ENCODE measurements around the gene FBXO11. TPM values are rescaled to one million over a fixed set of nuclear protein-coding genes. Genes with fewer than 3 reads are reported as not detected.
A peak's percentile ranks its signal among the peaks of the same experiment; 100 is the strongest.
"Not testable (repeated sequence)": the region's sequence is repeated elsewhere in the genome, so short reads cannot be mapped to it uniquely, and the experiment has no call there.

FBXO11 gene
- total RNA-seq, 8 experiments from 2014 or later = 21.6 to 64.9 (median 46.6) TPM

DNA sequence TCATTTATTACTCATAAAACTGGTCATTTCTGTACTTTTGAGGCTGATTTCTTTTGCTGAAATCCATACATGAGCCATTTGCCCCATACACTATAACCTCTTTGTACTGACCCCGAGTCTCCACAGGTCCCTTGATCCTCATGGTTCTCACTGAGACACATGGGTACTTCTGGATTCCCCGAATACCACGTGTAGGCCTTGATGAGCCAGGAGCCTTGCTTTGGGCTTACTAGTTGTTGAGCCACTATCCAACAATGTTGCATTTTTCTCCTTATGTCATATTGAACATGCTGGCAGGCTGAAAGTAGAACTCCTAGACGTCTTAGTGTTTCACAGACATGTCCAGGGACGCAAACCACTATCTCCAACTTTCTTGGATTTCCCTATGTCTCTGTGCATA lies 2.4 kb upstream of the FBXO11 start:
- WGBS, 10 experiments = 88 to 100% (median 96%) methylated on average over 1 to 5 of the region's 5 CpGs; no CpG with 5 or more reads in 2 of the 10 experiments
- no peak for ATAC-seq (replicated peaks in 6 of 8)
- peaks cover 0 to 4% of the 10 kb centered on the region in 2 donors for H3K4me1 ChIP-seq (replicated peaks in 1 of 2)
- H3K4me3 ChIP-seq = no peak overlapping the region
- H3K27ac ChIP-seq = no peak overlapping the region
- in situ Hi-C loops (cut with MboI; ENCODE audit: low pct_unique_long_range_greater_than_20kb in 2 of 9, low sequenced_read_pairs in 9 of 9, unreplicated experiment in 9 of 9) = loop anchor here in 1 of 9 experiments (25.0 kb wide), 1 partner anchor 179 kb away; no protein-coding TSS in a partner anchor

DNA sequence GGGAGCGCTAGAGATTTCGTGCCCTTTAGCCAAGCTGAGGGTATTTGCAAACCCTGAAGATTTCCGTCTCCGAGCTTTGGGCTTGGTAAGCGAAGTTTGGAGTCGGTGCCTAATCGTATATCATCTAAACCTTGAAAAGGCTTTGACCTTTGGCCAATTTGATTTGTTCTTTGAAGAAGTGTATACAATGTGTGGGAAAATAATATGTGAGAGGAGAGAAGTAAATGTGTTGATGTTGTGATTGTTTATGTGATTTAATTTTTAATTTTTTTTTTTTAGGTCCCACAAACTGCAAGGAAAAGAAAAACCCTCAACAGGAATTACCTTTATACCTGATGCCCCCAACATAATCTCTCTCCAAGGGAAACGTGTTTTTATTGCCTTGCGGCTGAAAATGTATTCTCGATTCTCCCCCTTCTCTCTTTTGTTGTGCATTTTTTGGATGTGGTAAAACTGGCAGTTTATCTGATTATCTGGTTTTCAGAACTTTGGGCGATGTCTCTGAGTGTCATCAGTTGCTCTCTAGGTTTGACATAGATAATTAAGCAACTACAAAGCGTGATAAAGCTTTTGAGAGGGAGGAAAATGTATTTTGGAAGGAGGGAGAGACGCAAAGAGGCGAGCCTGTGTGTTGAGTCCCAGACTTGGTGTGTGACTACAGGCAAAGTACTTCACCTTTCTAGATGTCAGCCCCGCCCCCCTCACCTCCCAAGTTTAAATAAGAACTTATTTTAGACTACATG lies 912 bp upstream of the FBXO11 start:
- in situ Hi-C loops (cut with MboI; ENCODE audit: low pct_unique_long_range_greater_than_20kb in 2 of 9, low sequenced_read_pairs in 9 of 9, unreplicated experiment in 9 of 9) = loop anchor here in 1 of 9 experiments (25.0 kb wide), 1 partner anchor 180 kb away; no protein-coding TSS in a partner anchor
- 5 to 80% (median 16%) methylated on average over 2 to 15 of the region's 15 CpGs for WGBS, 10 experiments
- H3K4me3 ChIP-seq = peak overlapping the region; percentile 56 to 90 (median 86)
- no peak for ATAC-seq (replicated peaks in 6 of 8)
- H3K4me1 ChIP-seq (replicated peaks in 1 of 2) = peaks cover 4 to 5% of the 10 kb centered on the region in 2 donors
- peak overlapping the region; percentile 93 to 98 for H3K27ac ChIP-seq

DNA sequence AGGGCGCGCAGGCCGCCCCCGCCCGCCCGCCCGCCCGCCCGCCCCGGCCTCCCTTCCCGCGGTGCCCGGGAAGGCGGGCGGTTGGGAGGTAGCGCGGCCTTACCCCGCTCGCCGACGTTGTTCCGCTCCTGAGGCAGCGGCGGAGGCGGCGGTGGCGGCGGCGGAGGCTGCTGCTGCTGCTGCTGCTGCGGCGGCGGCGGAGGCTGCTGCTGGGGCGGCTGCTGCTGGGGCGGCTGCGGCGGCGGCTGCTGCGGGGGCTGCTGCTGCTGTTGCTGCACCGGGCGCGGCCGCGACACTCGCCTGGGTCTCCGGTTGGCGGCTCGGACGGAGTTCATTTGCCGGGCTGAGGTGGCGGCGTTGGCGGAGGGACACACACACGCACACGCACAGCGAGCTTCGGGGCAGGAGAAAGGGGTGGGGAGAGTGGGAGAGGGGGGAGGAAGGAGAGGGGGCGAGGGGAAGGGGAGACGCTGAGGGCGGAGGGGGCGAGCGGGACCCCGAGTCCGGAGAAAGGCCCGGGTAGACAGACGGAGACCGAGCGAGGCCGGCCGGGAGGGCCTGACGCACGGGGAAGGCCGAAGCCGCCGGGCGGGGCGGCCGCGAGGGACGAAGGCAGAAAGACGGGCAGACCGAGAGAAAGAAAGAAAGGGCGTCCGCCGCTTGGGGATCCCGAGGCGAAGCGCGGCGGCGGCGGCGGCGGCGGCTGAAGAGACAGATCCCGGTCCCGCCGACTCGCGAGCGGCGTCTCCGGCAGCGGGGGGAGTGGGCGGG lies 727 bp downstream of the FBXO11 start:
- Histone ChIP-seq H3K4me3 (peak overlapping the region; percentile 56 to 90 (median 86)), H3K4me1 (replicated peaks in 1 of 2) (peaks cover 4 to 5% of the 10 kb centered on the region in 2 donors), H3K27ac (peak overlapping the region; percentile 93 to 98)
- in situ Hi-C loops (cut with MboI; ENCODE audit: low pct_unique_long_range_greater_than_20kb in 2 of 9, low sequenced_read_pairs in 9 of 9, unreplicated experiment in 9 of 9) = loop anchor here in 1 of 9 experiments (25.0 kb wide), 1 partner anchor 182 kb away; no protein-coding TSS in a partner anchor
- peak; percentile 0 to 26 (median 6) for ATAC-seq (replicated peaks in 6 of 8)
- no CpG with 5 or more reads among the region's 105 CpGs for WGBS, 10 experiments

DNA sequence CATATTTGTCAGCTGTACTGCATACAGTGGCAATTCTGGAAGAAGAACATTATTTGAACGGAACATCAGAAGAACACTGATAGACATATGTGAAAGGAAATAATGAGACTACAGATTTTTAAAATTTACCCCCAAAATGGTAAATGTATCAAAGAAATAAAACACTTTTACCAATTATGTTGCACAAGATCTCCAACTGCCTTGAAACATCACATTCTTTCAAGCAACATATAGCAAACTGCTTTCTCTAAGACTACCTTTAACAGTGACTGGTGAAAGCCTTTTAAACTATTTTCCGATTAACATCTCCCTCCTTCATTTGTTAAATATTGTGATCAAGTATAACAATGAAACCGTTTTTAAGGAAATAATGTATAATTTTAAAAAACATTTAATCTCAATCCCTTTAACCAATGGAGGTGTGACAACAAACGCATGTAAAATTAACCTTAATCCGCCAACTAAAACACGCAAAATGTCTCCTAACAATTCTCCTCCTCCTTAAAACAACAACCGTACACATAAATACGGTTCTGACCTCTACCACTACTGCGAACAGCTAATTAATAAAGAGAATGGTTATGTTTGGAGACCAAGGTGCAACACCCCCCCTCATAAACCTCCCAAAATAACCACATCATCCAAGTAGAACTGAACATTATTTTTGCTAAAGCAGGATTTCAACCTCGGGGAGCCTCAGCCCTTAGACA lies 2.4 kb downstream of the FBXO11 start:
- in situ Hi-C loops (cut with MboI; ENCODE audit: low pct_unique_long_range_greater_than_20kb in 2 of 9, low sequenced_read_pairs in 9 of 9, unreplicated experiment in 9 of 9) = loop anchor here in 1 of 9 experiments (25.0 kb wide), 1 partner anchor 183 kb away; no protein-coding TSS in a partner anchor

DNA sequence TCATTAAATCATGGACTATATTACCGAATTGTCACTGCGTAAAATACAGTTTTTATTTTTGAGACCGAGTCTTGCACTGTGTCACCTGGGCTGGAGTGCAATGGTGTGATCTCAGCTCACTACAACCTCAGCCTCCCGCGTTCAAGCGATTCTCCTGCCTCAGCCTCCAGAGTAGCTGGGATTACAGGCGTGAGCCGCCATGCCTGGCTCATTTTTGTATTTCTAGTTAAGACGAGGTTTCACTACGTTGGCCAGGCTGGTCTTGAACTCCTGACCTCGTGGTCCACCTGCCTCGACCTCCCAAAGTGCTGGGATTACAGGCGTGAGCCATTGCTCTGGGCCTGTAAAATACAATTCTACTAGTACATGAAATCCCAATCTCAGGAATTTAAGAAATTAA lies 4.4 kb downstream of the FBXO11 start:
- ATAC-seq (replicated peaks in 6 of 8); H3K27ac ChIP-seq; H3K4me1 ChIP-seq (replicated peaks in 1 of 2): not testable (repeated sequence)
- 71 to 100% (median 90%) methylated on average over 1 to 10 of the region's 13 CpGs; no CpG with 5 or more reads in 2 of the 10 experiments for WGBS, 10 experiments
- peak overlapping the region in 2 of 5 donors; percentile 2 to 86 for H3K4me3 ChIP-seq
- in situ Hi-C loops (cut with MboI; ENCODE audit: low pct_unique_long_range_greater_than_20kb in 2 of 9, low sequenced_read_pairs in 9 of 9, unreplicated experiment in 9 of 9) = loop anchor here in 1 of 9 experiments (25.0 kb wide), 1 partner anchor 185 kb away; no protein-coding TSS in a partner anchor

More for the DNA sequence above, 2.4 kb downstream of the FBXO11 start:
- Histone ChIP-seq H3K4me1 (replicated peaks in 1 of 2) (peaks cover 4 to 5% of the 10 kb centered on the region in 2 donors), H3K4me3 (peak overlapping the region; percentile 56 to 90 (median 86)), H3K27ac (peak overlapping the region; percentile 93 to 98)
- 0 to 20% (median 2%) methylated on average over 1 to 10 of the region's 10 CpGs for WGBS, 10 experiments
- no peak for ATAC-seq (replicated peaks in 6 of 8)

DNA sequence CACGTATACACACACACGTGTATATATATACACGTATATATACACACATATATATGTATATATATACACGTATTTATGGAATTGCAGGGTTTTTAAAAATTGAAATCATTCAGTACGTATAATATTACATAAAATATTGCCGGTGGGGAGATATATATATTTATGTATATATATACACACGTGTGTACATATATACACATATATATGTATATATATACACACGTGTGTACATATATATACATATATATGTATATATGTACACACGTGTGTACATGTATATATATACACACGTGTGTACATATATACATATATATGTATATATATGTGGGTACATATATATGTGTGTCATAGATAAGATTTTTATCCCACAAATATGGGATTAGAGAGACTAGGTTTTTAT lies 5.4 kb downstream of the FBXO11 start:
- Histone ChIP-seq H3K27ac (no peak overlapping the region), H3K4me1 (replicated peaks in 1 of 2) (peaks cover 0 to 10% of the 10 kb centered on the region in 2 donors), H3K4me3 (no peak overlapping the region)
- in situ Hi-C loops (cut with MboI; ENCODE audit: low pct_unique_long_range_greater_than_20kb in 2 of 9, low sequenced_read_pairs in 9 of 9, unreplicated experiment in 9 of 9) = loop anchor here in 1 of 9 experiments (25.0 kb wide), 1 partner anchor 186 kb away; no protein-coding TSS in a partner anchor
- no peak for ATAC-seq (replicated peaks in 6 of 8)
- WGBS, 10 experiments = 20 to 100% (median 75%) methylated on average over 1 to 8 of the region's 10 CpGs; no CpG with 5 or more reads in 5 of the 10 experiments

DNA sequence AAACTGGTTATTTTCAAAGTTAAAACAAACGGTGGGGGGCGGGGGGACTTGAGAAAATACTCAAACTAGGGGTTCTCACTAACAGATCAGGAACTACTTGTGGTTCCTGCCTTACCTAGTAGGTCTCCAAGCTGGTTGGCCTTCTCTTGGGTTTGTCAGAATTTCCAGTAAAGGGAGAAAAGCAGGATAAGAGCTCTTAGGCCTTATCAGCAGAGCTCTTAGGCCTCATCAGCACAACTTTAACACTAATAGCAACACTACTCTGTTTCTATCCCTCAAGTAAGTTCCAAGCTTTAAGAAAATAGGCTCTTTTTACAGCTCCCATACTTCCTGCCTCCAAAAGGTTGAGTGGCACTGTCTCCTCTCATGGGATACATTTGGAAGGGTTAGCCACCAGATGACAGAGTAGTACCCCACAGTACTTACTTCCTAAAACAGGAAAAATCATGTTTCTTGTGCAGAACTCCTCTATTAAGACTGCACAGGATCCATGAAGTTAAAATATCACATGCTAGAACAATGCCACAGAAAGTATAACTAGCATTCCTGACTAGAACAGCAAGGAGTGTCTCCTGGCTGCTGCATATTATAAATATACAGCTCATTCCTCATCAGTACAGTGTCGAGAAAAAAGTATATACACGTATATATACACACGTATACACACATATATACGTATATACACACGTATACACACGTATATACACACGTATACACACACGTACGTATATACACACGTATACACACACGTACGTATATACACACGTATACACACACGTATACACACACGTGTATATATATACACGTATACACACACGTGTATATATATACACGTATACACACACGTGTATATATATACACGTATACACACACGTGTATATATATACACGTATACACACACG lies 6.1 kb downstream of the FBXO11 start:
- no peak overlapping the region for H3K27ac ChIP-seq
- peaks cover 2 to 10% of the 10 kb centered on the region in 2 donors for H3K4me1 ChIP-seq (replicated peaks in 1 of 2)
- 33 to 97% (median 84%) methylated on average over 2 to 11 of the region's 25 CpGs; no CpG with 5 or more reads in 2 of the 10 experiments for WGBS, 10 experiments
- ATAC-seq (replicated peaks in 6 of 8) = no peak
- H3K4me3 ChIP-seq = no peak overlapping the region
- in situ Hi-C loops (cut with MboI; ENCODE audit: low pct_unique_long_range_greater_than_20kb in 2 of 9, low sequenced_read_pairs in 9 of 9, unreplicated experiment in 9 of 9) = loop anchor here in 1 of 9 experiments (25.0 kb wide), 1 partner anchor 187 kb away; no protein-coding TSS in a partner anchor

DNA sequence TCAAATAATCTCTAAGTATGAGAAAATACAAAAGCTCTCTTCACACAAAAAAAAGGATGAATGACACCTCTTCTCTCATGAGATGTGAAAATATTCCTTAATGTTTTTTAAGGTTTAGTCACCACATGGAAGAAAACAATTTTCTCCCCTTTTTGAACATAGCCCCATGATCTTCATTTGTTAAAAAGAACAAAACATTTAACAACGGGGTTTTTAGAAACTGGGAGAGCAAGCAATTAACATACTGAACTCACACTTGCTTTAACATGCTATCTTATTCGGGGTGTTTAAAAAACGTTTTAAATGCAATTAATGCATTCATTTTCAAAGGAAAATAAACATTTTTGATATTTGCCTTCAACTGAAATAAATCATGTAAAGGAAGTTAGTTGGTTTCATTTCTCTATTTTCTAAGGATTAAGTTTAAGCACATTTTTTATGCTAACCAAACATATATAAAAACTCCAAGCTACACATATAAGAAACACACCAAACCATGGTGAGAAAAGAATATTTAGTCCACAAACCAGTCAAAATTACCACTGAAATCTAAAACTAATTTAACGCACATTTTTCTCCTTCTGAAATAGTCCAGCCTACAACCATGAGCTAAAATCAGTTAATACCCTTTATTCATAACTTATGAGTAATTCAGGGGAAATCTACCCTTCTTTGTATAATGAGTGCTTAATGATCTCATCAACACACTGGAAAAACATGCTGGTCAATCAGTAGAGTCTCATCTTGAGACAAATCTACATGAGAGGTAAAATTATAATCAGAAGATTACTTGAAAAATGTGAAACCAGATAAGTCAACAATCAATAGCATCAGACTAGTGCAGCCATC lies 8.2 kb downstream of the FBXO11 start:
- 0 to 71% (median 41%) methylated on average over 1 to 4 of the region's 4 CpGs for WGBS, 10 experiments
- peak in 1 of 8 experiments; percentile 27 for ATAC-seq (replicated peaks in 6 of 8)
- H3K27ac ChIP-seq = no peak overlapping the region
- no peak overlapping the region for H3K4me3 ChIP-seq
- in situ Hi-C loops (cut with MboI; ENCODE audit: low pct_unique_long_range_greater_than_20kb in 2 of 9, low sequenced_read_pairs in 9 of 9, unreplicated experiment in 9 of 9) = no loop called here
- H3K4me1 ChIP-seq (replicated peaks in 1 of 2) = peaks cover 5 to 18% of the 10 kb centered on the region in 2 donors

DNA sequence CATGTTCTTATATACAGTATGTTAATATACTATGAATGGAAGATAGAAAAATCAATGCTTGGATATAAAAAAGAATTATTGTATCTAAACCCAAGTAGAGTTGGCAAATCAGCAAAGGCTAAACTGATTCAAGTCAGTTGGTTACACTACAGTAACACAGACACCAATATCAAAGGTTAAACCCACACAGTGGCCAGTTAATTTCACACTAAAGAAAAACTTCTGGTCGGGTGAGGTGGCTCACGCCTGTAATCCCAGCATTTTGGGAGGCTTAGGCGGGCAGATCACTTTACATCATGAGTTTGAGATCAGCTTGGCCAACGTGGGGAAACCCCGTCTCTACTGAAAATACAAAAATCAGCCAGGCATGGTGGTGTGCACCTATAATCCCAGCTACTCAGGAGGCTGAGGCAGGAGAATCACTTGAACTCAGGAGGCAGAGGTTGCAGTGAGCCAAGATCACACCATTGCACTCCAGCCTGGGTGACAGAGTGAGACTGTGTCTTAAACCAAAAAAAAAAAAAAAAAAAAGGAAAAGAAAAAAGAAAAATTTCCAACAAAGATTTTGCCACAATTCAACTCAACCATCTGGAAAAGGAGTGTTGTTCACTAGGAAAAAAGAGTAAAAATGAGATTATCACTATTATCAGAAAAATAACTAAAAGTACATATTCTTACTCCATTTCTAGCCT lies 9.0 kb downstream of the FBXO11 start:
- 79 to 100% (median 90%) methylated on average over 1 to 5 of the region's 5 CpGs; no CpG with 5 or more reads in 1 of the 10 experiments for WGBS, 10 experiments
- H3K4me3 ChIP-seq; in situ Hi-C loops (cut with MboI; ENCODE audit: low pct_unique_long_range_greater_than_20kb in 2 of 9, low sequenced_read_pairs in 9 of 9, unreplicated experiment in 9 of 9); H3K27ac ChIP-seq; ATAC-seq (replicated peaks in 6 of 8): not testable (repeated sequence)
- peaks cover 5 to 14% of the 10 kb centered on the region in 2 donors for H3K4me1 ChIP-seq (replicated peaks in 1 of 2)

DNA sequence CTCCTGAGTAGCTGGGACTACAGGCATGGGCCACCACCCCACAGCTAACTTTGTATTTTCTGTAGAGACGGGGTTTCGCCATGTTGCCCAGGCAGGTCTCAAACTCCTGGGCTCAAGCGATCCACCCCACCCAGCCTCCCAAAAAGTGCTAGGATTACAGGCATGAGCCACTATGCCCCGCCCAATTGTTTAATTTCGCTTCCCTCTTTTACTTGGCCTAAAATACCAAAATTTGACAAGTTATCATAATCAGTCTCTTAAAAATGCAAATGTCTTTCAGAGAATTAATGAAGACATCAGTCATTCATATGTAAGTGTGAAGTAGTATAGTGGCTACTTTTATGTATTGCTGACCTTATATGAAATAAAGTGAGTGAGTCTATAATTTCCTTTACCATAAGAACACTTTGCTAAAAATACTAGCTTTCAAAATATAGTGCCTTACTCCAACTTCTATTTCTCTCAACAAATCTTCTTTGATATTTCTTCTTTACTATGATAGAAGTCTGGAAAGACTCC lies 9.8 kb downstream of the FBXO11 start:
- no peak for ATAC-seq (replicated peaks in 6 of 8)
- in situ Hi-C loops (cut with MboI; ENCODE audit: low pct_unique_long_range_greater_than_20kb in 2 of 9, low sequenced_read_pairs in 9 of 9, unreplicated experiment in 9 of 9) = no loop called here
- Histone ChIP-seq H3K27ac (no peak overlapping the region), H3K4me3 (no peak overlapping the region), H3K4me1 (replicated peaks in 1 of 2) (peaks cover 5 to 13% of the 10 kb centered on the region in 2 donors)
- 88 to 100% (median 100%) methylated on average over 1 to 5 of the region's 5 CpGs; no CpG with 5 or more reads in 1 of the 10 experiments for WGBS, 10 experiments

Measured in motor neuron (in vitro differentiated cells).